Measurements from ENCODE around the gene TRIM44.
"Not testable (repeated sequence)": the region's sequence is repeated elsewhere in the genome, so short reads cannot be mapped to it uniquely, and the experiment has no call there.

The TRIM44 gene

GRCh38 chr11:35711924-35712323, 49.3 kb downstream of the TRIM44 start:
- no peak for TF ChIP-seq CTCF (IDR thresholded peaks at IDR 0.05; ENCODE audit: low read depth, low read length)
- in situ Hi-C loops (cut with HindIII; ENCODE audit: low sequenced_read_pairs), result no loop called here
- DNase-seq (ENCODE audit: low read depth, low spot score), result no peak
- H3K4me3 ChIP-seq (ENCODE audit: low read depth, low read length), result no peak overlapping the region

GRCh38 chr11:35712533-35712932, 50.0 kb downstream of the TRIM44 start:
- no peak for TF ChIP-seq CTCF (IDR thresholded peaks at IDR 0.05; ENCODE audit: low read depth, low read length)
- no peak overlapping the region for H3K4me3 ChIP-seq (ENCODE audit: low read depth, low read length)
- no peak for DNase-seq (ENCODE audit: low read depth, low spot score)
- in situ Hi-C loops (cut with HindIII; ENCODE audit: low sequenced_read_pairs), result no loop called here

GRCh38 chr11:35714882-35715627, 52.5 kb downstream of the TRIM44 start:
- DNase-seq (ENCODE audit: low read depth, low spot score), result peak; percentile 65
- H3K4me3 ChIP-seq (ENCODE audit: low read depth, low read length), result no peak overlapping the region
- in situ Hi-C loops (cut with HindIII; ENCODE audit: low sequenced_read_pairs), result no loop called here
- no peak for TF ChIP-seq CTCF (IDR thresholded peaks at IDR 0.05; ENCODE audit: low read depth, low read length)

- H3K4me3 ChIP-seq (ENCODE audit: low read depth, low read length); DNase-seq (ENCODE audit: low read depth, low spot score); in situ Hi-C loops (cut with HindIII; ENCODE audit: low sequenced_read_pairs): not testable (repeated sequence)
Measured at GRCh38 chr11:35715677-35716076, 53.1 kb downstream of the TRIM44 start.

- TF ChIP-seq CTCF (IDR thresholded peaks at IDR 0.05; ENCODE audit: low read depth, low read length), result peak; percentile 13
- no peak for DNase-seq (ENCODE audit: low read depth, low spot score)
- in situ Hi-C loops (cut with HindIII; ENCODE audit: low sequenced_read_pairs), result no loop called here
- no peak overlapping the region for H3K4me3 ChIP-seq (ENCODE audit: low read depth, low read length)
Measured at GRCh38 chr11:35717043-35717442, 54.5 kb downstream of the TRIM44 start.

- no peak for TF ChIP-seq CTCF (IDR thresholded peaks at IDR 0.05; ENCODE audit: low read depth, low read length)
- no peak for DNase-seq (ENCODE audit: low read depth, low spot score)
- in situ Hi-C loops (cut with HindIII; ENCODE audit: low sequenced_read_pairs), result no loop called here
- H3K4me3 ChIP-seq (ENCODE audit: low read depth, low read length), result no peak overlapping the region
Measured at GRCh38 chr11:35717520-35717919, 54.9 kb downstream of the TRIM44 start.

GRCh38 chr11:35721651-35722282, 59.2 kb downstream of the TRIM44 start:
- no peak overlapping the region for H3K4me3 ChIP-seq (ENCODE audit: low read depth, low read length)
- in situ Hi-C loops (cut with HindIII; ENCODE audit: low sequenced_read_pairs), result no loop called here
- DNase-seq (ENCODE audit: low read depth, low spot score), result no peak
- TF ChIP-seq CTCF (IDR thresholded peaks at IDR 0.05; ENCODE audit: low read depth, low read length), result no peak
